Liver (tissue), 3 donors: ENCODE data around the gene TMEM97.

Source experiments
- CTCF ChIP-seq: fragments of 150-350 bp; IDR thresholded peaks from 2 replicates; pipeline ENCODE4 v1.5.1; 2017; ENCODE audit warnings: improper control_type of control experiment, low read depth, low read length; ENCODE audit not compliant: missing input control
- HNF4A ChIP-seq, 2 donors: conservative IDR thresholded peaks; 2 replicates each; pipeline ENCODE4 v1.6.1; 2016; ENCODE audit warnings: antibody characterized with exemption in 2 of 2, mild to moderate bottlenecking in 2 of 2
- HNF4G ChIP-seq: IDR thresholded peaks from 2 replicates; pipeline ENCODE4 v1.6.1; 2016; ENCODE audit warnings: antibody characterized with exemption
- JUND ChIP-seq, 2 donors: IDR thresholded peaks; 2 replicates each; pipeline ENCODE4 v1.6.1; 2016; ENCODE audit warnings: antibody characterized with exemption in 2 of 2
- MAX ChIP-seq: IDR thresholded peaks from 2 replicates; pipeline ENCODE4 v1.6.1; 2016; ENCODE audit warnings: antibody characterized with exemption
- RAD21 ChIP-seq, 2 donors: IDR thresholded peaks; 2 replicates each; pipeline ENCODE4 v1.6.1; 2016; ENCODE audit warnings: antibody characterized with exemption in 2 of 2, mild to moderate bottlenecking in 2 of 2
- REST ChIP-seq: IDR thresholded peaks from 2 replicates; pipeline ENCODE4 v1.6.1; 2016; ENCODE audit warnings: antibody characterized with exemption, mild to moderate bottlenecking
- RXRA ChIP-seq, 2 donors: IDR thresholded peaks; 2 replicates each; pipeline ENCODE4 v1.6.1; 2017 to 2018; ENCODE audit warnings: antibody characterized with exemption in 2 of 2, mild to moderate bottlenecking in 1 of 2
- SP1 ChIP-seq: IDR thresholded peaks from 2 replicates; pipeline ENCODE4 v1.6.1; 2018; ENCODE audit warnings: antibody characterized with exemption, mild to moderate bottlenecking
- TAF1 ChIP-seq: conservative IDR thresholded peaks from 2 replicates; pipeline ENCODE4 v1.6.1; 2016; ENCODE audit warnings: antibody characterized with exemption, mild to moderate bottlenecking
- YY1 ChIP-seq: IDR thresholded peaks from 2 replicates; pipeline ENCODE4 v1.6.1; 2016; ENCODE audit warnings: antibody characterized with exemption, mild to moderate bottlenecking
- ZBTB33 ChIP-seq: IDR thresholded peaks from 2 replicates; pipeline ENCODE4 v1.6.1; 2016; ENCODE audit warnings: antibody characterized with exemption
- donor health status: healthy.
- donor health status: healthy.

GRCh38 chr17:28367641-28368305, 48.8 kb downstream of the TMEM97 start:
- TF ChIP-seq CTCF: no peak
- no peak for TF ChIP-seq TAF1
- TF ChIP-seq JUND (IDR thresholded peaks at IDR 0.05): no peak
- TF ChIP-seq HNF4A (conservative IDR thresholded peaks at IDR 0.05): no peak
- TF ChIP-seq RXRA (IDR thresholded peaks at IDR 0.05): no peak
- no peak for TF ChIP-seq REST
- TF ChIP-seq HNF4G: no peak
- TF ChIP-seq MAX: no peak
- no peak for TF ChIP-seq ZBTB33
- TF ChIP-seq SP1: no peak
- no peak for TF ChIP-seq RAD21 (IDR thresholded peaks at IDR 0.05)
- TF ChIP-seq YY1: no peak
